Activated effector memory CD4-positive, alpha-beta T cell treated with anti-CD3 and anti-CD28 coated beads, Interleukin-2, amount 50 U/mL, for 16 hours (primary cell): ENCODE results near the gene CIC.

Source experiments
- DNase-seq: peaks from one replicate; pipeline ENCODE4 v3.0.0-alpha.2; 2020

Gene CIC

GRCh38 chr19:42268704-42269477, at the start of gene CIC:
Gene CIC (plus strand): TSS chr19:42269252. CDS start chr19:42271784, 2,532 bp downstream.
- peak; percentile 100 for DNase-seq

- DNase-seq = peak; percentile 99
Observed at GRCh38 chr19:42219812-42220750, 49.0 kb upstream of the CIC start, which contains the start of gene ZNF526. Gene ZNF526 (plus strand): TSS chr19:42220312. CDS start chr19:42224404, 4,092 bp downstream.

GRCh38 chr19:42220751-42221097, 48.3 kb upstream of the CIC start:
- DNase-seq = no peak

- DNase-seq = no peak
Observed at GRCh38 chr19:42224940-42225717, 43.9 kb upstream of the CIC start.

GRCh38 chr19:42225718-42226292, 43.2 kb upstream of the CIC start:
- DNase-seq = no peak

- DNase-seq = no peak
Observed at GRCh38 chr19:42226886-42227285, 42.2 kb upstream of the CIC start.

- DNase-seq = no peak
Observed at GRCh38 chr19:42228641-42229040, 40.4 kb upstream of the CIC start.

GRCh38 chr19:42229301-42229854, 39.7 kb upstream of the CIC start:
- DNase-seq = no peak

- DNase-seq = no peak
Observed at GRCh38 chr19:42229855-42230351, 39.1 kb upstream of the CIC start.

- no peak for DNase-seq
Observed at GRCh38 chr19:42230571-42230970, 38.5 kb upstream of the CIC start.

- DNase-seq = no peak
Observed at GRCh38 chr19:42232435-42232834, 36.6 kb upstream of the CIC start.

- DNase-seq = no peak
Observed at GRCh38 chr19:42233106-42233505, 35.9 kb upstream of the CIC start.

- DNase-seq = no peak
Observed at GRCh38 chr19:42233678-42234292, 35.3 kb upstream of the CIC start.

GRCh38 chr19:42234364-42234763, 34.7 kb upstream of the CIC start:
- DNase-seq = no peak

- DNase-seq = no peak
Observed at GRCh38 chr19:42235181-42235580, 33.9 kb upstream of the CIC start.

GRCh38 chr19:42239544-42240220, 29.4 kb upstream of the CIC start:
- no peak for DNase-seq

GRCh38 chr19:42241279-42241678, 27.8 kb upstream of the CIC start:
- no peak for DNase-seq

GRCh38 chr19:42242069-42242511, 27.0 kb upstream of the CIC start:
- DNase-seq = peak; percentile 79

GRCh38 chr19:42242512-42243409, 26.3 kb upstream of the CIC start, which contains the start of gene GSK3A:
Gene GSK3A (minus strand): TSS chr19:42242602. CDS start chr19:42242465, 137 bp downstream.
- DNase-seq = peak; percentile 99
